GM23338 (cell line): ENCODE measurements around the gene ACOX1. TPM values are rescaled to one million over a fixed set of nuclear protein-coding genes. Genes with fewer than 3 reads are reported as not detected.

Source experiments
- ATAC-seq: fragments of 200-7000 bp; cut with Tn5 transposase; 3 replicates; pipeline ENCODE4 v1.9.1; 2020
- DNase-seq: peaks from one replicate; pipeline ENCODE4 v3.0.0-alpha.2; 2015; ENCODE audit warnings: low spot score
- H2AFZ ChIP-seq: fragments of 200-600 bp; sonication (generic); 2 replicates; pipeline ENCODE4 v1.8.0; 2016; ENCODE audit warnings: antibody characterized with exemption, mild to moderate bottlenecking, moderate library complexity
- H3F3A ChIP-seq: fragments of 200-600 bp; sonication (generic); replicated peaks from 2 replicates; pipeline ENCODE4 v1.8.0; 2017; ENCODE audit warnings: antibody characterized with exemption, mixed run types, low read depth
- H3K27ac ChIP-seq: fragments of 200-600 bp; sonication (generic); 2 replicates; pipeline ENCODE4 v1.6.1; 2016; ENCODE audit warnings: low read depth
- H3K27me3 ChIP-seq: fragments of 200-600 bp; sonication (generic); 2 replicates; pipeline ENCODE4 v1.8.0; 2016; ENCODE audit warnings: mild to moderate bottlenecking, mixed run types, moderate library complexity; ENCODE audit not compliant: insufficient read depth
- H3K36me3 ChIP-seq: fragments of 200-600 bp; sonication (generic); 2 replicates; pipeline ENCODE4 v1.8.0; 2016; ENCODE audit warnings: mild to moderate bottlenecking; ENCODE audit not compliant: insufficient read depth
- H3K4me1 ChIP-seq: fragments of 200-600 bp; sonication (generic); 2 replicates; pipeline ENCODE4 v1.8.0; 2016; ENCODE audit warnings: mild to moderate bottlenecking, moderate library complexity; ENCODE audit not compliant: insufficient read depth
- H3K4me2 ChIP-seq: fragments of 200-600 bp; sonication (generic); 2 replicates; pipeline ENCODE4 v1.7.1; 2017; ENCODE audit warnings: mixed run types
- H3K4me3 ChIP-seq: fragments of 200-600 bp; sonication (generic); 2 replicates; pipeline ENCODE4 v1.6.1; 2016; ENCODE audit warnings: mixed run types
- H3K79me2 ChIP-seq: fragments of 200-600 bp; sonication (generic); replicated peaks from 2 replicates; pipeline ENCODE4 v1.8.0; 2017; ENCODE audit warnings: mild to moderate bottlenecking; ENCODE audit not compliant: insufficient read depth
- H3K9me2 ChIP-seq: fragments of 200-600 bp; sonication (generic); 2 replicates; pipeline ENCODE4 v1.8.0; 2017; ENCODE audit not compliant: insufficient read depth
- H4K20me1 ChIP-seq: fragments of 200-600 bp; sonication (generic); replicated peaks from 2 replicates; pipeline ENCODE4 v1.8.0; 2017; ENCODE audit warnings: mild to moderate bottlenecking; ENCODE audit not compliant: insufficient read depth
- H3K27ac Mint-ChIP-seq: 2 replicates; pipeline ENCODE4 v1.8.0; 2020; ENCODE audit warnings: inconsistent platforms, mild to moderate bottlenecking, moderate library complexity, mixed read lengths
- H3K27me3 Mint-ChIP-seq: 3 replicates; pipeline ENCODE4 v1.8.0; 2022; ENCODE audit warnings: low read depth, mild to moderate bottlenecking, moderate library complexity, mixed read lengths, inconsistent platforms; ENCODE audit not compliant: insufficient read depth, poor library complexity
- H3K36me3 Mint-ChIP-seq: 3 replicates; pipeline ENCODE4 v1.8.0; 2021; ENCODE audit warnings: low read depth, mild to moderate bottlenecking, inconsistent platforms, moderate library complexity, mixed read lengths
- H3K4me1 Mint-ChIP-seq: 3 replicates; pipeline ENCODE4 v1.8.0; 2020; ENCODE audit warnings: mild to moderate bottlenecking, inconsistent platforms, mixed read lengths
- H3K4me3 Mint-ChIP-seq: 3 replicates; pipeline ENCODE4 v1.8.0; 2021; ENCODE audit warnings: moderate library complexity, mild to moderate bottlenecking, inconsistent platforms, mixed read lengths
- H3K9me3 Mint-ChIP-seq: 3 replicates; pipeline ENCODE4 v1.8.0; 2020; ENCODE audit warnings: moderate library complexity, mild to moderate bottlenecking, inconsistent platforms, mixed read lengths
- CREB1 ChIP-seq: fragments of 250-450 bp; sonication (Bioruptor Pico); IDR thresholded peaks from 2 replicates; pipeline ENCODE4 v1.5.0; 2020; ENCODE audit warnings: low read depth, mild to moderate bottlenecking, moderate library complexity
- CTCF ChIP-seq, 2 experiments: fragments of 200-600 bp in 1 of 2; sonication (generic) in 1 of 2; conservative IDR thresholded peaks; 2 replicates each; pipeline versions ENCODE4 v1.5.1 to v1.6.1; 2016 to 2017; ENCODE audit warnings: antibody characterized with exemption in 2 of 2, low read depth in 2 of 2, mild to moderate bottlenecking in 2 of 2, moderate library complexity in 1 of 2
- ETS1 ChIP-seq: IDR thresholded peaks from 2 replicates; pipeline ENCODE4 v1.6.1; 2016; ENCODE audit warnings: antibody characterized with exemption
- EZH2 ChIP-seq: fragments of 200-600 bp; sonication (generic); IDR thresholded peaks from one replicate; pipeline ENCODE4 v1.8.0; 2017; ENCODE audit warnings: antibody characterized with exemption, mild to moderate bottlenecking, low read depth; ENCODE audit not compliant: unreplicated experiment
- EZH2phosphoT487 ChIP-seq: fragments of 200-600 bp; sonication (generic); IDR thresholded peaks from one replicate; pipeline ENCODE4 v1.8.1; 2018; ENCODE audit warnings: antibody characterized with exemption; ENCODE audit not compliant: unreplicated experiment
- JUNB ChIP-seq: IDR thresholded peaks from one replicate; pipeline ENCODE4 v1.6.1; 2016; ENCODE audit warnings: antibody characterized with exemption; ENCODE audit not compliant: unreplicated experiment
- NANOG ChIP-seq: IDR thresholded peaks from 2 replicates; pipeline ENCODE4 v1.6.1; 2016; ENCODE audit warnings: antibody characterized with exemption, borderline replicate concordance
- POLR2AphosphoS5 ChIP-seq: IDR thresholded peaks from 2 replicates; pipeline ENCODE4 v1.6.1; 2016; ENCODE audit warnings: antibody characterized with exemption, low read depth
- REST ChIP-seq: IDR thresholded peaks from one replicate; pipeline ENCODE4 v1.6.1; 2018; ENCODE audit warnings: antibody characterized with exemption; ENCODE audit not compliant: unreplicated experiment
- STAT1 ChIP-seq: IDR thresholded peaks from one replicate; pipeline ENCODE4 v1.6.1; 2016; ENCODE audit warnings: antibody characterized with exemption; ENCODE audit not compliant: unreplicated experiment
- ZNF114 ChIP-seq: fragments of 250-450 bp; sonication (Bioruptor Pico); IDR thresholded peaks from 2 replicates; pipeline ENCODE4 v1.5.0; 2020; ENCODE audit warnings: mild to moderate bottlenecking, moderate library complexity
- ZNF331 ChIP-seq: fragments of 250-450 bp; sonication (Bioruptor Pico); IDR thresholded peaks from 2 replicates; pipeline ENCODE4 v1.5.0; 2020; ENCODE audit warnings: low read depth, mild to moderate bottlenecking, moderate library complexity
- polyA plus RNA-seq: library from polyadenylated mRNA; unstranded; fragments of >200 nt; fragmentation: Nextera tagmentation; extraction: Ambion mirVana; gene quantifications from 2 replicates; pipeline ENCODE4 v1.2.1, GENCODE V29; 2016
- total RNA-seq: library from RNA; depleted of rRNA; stranded (reverse); fragments of >200 nt; shearing (Covaris generic); gene quantifications from 2 replicates; pipeline ENCODE4 v1.2.3, GENCODE V29; 2014
- TF ChIP-seq, protein P1 (sequence below): fragments of 250-450 bp; sonication (Bioruptor Pico); IDR thresholded peaks from 2 replicates; pipeline ENCODE4 v1.5.0; 2020; ENCODE audit warnings: mild to moderate bottlenecking, moderate library complexity

ACOX1 gene
- total and polyA plus RNA-seq, 2 experiments from 2014 or later: 12.8 to 32.9 TPM

DNA sequence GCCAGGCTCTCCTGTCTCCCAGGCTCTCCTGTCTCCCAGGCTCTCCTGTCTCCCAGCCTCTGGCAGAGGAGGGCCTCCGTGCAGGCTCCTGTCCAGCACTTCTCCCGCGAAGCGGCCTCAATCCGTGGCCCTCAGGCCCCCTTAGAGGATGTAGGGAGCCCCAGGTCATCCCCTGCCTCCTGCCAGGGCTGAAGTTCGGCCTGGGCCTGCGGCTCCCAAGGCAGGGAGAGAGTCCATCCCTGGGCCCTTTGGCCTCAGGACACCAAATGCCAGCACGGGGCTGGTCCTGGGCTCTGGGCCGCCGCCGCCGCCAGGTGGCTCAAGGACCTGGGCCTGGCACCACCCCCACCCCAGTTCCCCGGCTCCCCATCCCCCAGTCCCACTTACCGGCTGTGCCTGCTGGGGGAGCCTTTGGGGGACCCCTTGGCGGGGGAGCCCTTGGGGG, 47.8 kb upstream of the ACOX1 start:
- H3K4me1 Mint-ChIP-seq: peaks cover 18% of the 10 kb centered on the region
- DNase-seq: no peak
- H3K36me3 ChIP-seq: no peaks in the 10 kb centered on the region
- no peak overlapping the region for H3K4me3 Mint-ChIP-seq
- H3K27ac Mint-ChIP-seq: no peak overlapping the region
- H4K20me1 ChIP-seq: no peaks in the 10 kb centered on the region
- H3K4me3 ChIP-seq: no peak overlapping the region
- H3K9me2 ChIP-seq: no peaks in the 10 kb centered on the region
- peaks cover 15% of the 10 kb centered on the region for H3K27me3 Mint-ChIP-seq
- peaks cover 12% of the 10 kb centered on the region for H3F3A ChIP-seq
- peak overlapping the region; percentile 84; the same call in 1 of the 2 replicates for H2AFZ ChIP-seq
- H3K36me3 Mint-ChIP-seq: no peaks in the 10 kb centered on the region
- H3K4me1 ChIP-seq: peaks cover 13% of the 10 kb centered on the region
- H3K79me2 ChIP-seq: no peaks in the 10 kb centered on the region
- H3K4me2 ChIP-seq: no peak overlapping the region
- H3K27me3 ChIP-seq: no peaks in the 10 kb centered on the region
- H3K27ac ChIP-seq: no peak overlapping the region
- TF ChIP-seq EZH2phosphoT487: no peak
- TF ChIP-seq JUNB: no peak
- TF ChIP-seq, protein P1, sequence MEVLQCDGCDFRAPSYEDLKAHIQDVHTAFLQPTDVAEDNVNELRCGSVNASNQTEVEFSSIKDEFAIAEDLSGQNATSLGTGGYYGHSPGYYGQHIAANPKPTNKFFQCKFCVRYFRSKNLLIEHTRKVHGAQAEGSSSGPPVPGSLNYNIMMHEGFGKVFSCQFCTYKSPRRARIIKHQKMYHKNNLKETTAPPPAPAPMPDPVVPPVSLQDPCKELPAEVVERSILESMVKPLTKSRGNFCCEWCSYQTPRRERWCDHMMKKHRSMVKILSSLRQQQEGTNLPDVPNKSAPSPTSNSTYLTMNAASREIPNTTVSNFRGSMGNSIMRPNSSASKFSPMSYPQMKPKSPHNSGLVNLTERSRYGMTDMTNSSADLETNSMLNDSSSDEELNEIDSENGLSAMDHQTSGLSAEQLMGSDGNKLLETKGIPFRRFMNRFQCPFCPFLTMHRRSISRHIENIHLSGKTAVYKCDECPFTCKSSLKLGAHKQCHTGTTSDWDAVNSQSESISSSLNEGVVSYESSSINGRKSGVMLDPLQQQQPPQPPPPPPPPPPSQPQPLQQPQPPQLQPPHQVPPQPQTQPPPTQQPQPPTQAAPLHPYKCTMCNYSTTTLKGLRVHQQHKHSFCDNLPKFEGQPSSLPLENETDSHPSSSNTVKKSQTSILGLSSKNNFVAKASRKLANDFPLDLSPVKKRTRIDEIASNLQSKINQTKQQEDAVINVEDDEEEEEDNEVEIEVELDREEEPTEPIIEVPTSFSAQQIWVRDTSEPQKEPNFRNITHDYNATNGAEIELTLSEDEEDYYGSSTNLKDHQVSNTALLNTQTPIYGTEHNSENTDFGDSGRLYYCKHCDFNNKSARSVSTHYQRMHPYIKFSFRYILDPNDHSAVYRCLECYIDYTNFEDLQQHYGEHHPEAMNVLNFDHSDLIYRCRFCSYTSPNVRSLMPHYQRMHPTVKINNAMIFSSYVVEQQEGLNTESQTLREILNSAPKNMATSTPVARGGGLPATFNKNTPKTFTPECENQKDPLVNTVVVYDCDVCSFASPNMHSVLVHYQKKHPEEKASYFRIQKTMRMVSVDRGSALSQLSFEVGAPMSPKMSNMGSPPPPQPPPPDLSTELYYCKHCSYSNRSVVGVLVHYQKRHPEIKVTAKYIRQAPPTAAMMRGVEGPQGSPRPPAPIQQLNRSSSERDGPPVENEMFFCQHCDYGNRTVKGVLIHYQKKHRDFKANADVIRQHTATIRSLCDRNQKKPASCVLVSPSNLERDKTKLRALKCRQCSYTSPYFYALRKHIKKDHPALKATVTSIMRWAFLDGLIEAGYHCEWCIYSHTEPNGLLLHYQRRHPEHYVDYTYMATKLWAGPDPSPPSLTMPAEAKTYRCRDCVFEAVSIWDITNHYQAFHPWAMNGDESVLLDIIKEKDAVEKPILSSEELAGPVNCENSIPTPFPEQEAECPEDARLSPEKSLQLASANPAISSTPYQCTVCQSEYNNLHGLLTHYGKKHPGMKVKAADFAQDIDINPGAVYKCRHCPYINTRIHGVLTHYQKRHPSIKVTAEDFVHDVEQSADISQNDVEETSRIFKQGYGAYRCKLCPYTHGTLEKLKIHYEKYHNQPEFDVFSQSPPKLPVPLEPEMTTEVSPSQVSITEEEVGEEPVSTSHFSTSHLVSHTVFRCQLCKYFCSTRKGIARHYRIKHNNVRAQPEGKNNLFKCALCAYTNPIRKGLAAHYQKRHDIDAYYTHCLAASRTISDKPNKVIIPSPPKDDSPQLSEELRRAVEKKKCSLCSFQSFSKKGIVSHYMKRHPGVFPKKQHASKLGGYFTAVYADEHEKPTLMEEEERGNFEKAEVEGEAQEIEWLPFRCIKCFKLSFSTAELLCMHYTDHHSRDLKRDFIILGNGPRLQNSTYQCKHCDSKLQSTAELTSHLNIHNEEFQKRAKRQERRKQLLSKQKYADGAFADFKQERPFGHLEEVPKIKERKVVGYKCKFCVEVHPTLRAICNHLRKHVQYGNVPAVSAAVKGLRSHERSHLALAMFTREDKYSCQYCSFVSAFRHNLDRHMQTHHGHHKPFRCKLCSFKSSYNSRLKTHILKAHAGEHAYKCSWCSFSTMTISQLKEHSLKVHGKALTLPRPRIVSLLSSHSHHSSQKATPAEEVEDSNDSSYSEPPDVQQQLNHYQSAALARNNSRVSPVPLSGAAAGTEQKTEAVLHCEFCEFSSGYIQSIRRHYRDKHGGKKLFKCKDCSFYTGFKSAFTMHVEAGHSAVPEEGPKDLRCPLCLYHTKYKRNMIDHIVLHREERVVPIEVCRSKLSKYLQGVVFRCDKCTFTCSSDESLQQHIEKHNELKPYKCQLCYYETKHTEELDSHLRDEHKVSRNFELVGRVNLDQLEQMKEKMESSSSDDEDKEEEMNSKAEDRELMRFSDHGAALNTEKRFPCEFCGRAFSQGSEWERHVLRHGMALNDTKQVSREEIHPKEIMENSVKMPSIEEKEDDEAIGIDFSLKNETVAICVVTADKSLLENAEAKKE (CRISPR knock-in tag): no peak
- TF ChIP-seq CTCF (conservative IDR thresholded peaks at IDR 0.05; ENCODE audit: low read depth in 2 of 2): no peak
- TF ChIP-seq NANOG: no peak
- no peak for TF ChIP-seq STAT1
- TF ChIP-seq ZNF331: no peak
- TF ChIP-seq ETS1: no peak
- TF ChIP-seq REST: no peak
- no peak for TF ChIP-seq ZNF114 (CRISPR knock-in tag)
- TF ChIP-seq EZH2: no peak
- no peak for TF ChIP-seq CREB1 (CRISPR knock-in tag)
- TF ChIP-seq POLR2AphosphoS5: no peak
- H3K9me3 Mint-ChIP-seq: no peaks in the 10 kb centered on the region
- ATAC-seq: peak; percentile 26
